ENCODE measurements around the gene OR5M8. TPM values are rescaled to one million over a fixed set of nuclear protein-coding genes. Genes with fewer than 3 reads are reported as not detected.

Gene OR5M8
- total RNA-seq, 2 experiments from 2014 or later = not detected

DNA sequence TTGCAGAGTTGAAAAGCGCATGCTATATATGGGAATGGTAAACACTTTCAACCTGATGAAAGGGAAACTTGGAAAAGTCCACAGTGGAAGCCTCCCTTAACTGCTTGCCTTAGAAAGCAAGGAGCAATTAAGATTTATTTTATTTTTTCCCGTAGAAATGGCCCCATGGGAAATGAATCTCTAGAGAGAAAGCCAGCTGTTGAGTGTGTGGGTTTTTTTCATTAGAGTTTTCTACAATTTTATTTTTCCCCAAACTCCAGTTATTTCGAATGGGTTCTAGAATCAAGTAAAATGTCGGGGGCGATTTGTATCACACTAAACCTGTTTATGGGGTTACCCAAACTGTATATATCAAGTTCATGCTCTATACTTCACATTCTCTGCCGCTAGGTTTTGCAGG lies 17.9 kb downstream of the OR5M8 start, which contains the start of gene OR5M3:
OR5M3 (minus strand) TSS at position 101 of the 400 bp plus-strand sequence. CDS start 2,855 bp downstream, outside the sequence.
- Mint-ChIP-seq H3K4me3 (no peak within 1 kb of the TSS), H3K4me1 (ENCODE audit: low read depth) (no peaks in the 10 kb centered on the region), H3K36me3 (ENCODE audit: low read depth) (no peaks in the 10 kb centered on the region), H3K27ac (no peak within 1 kb of the TSS), H3K27me3 (no peaks in the 10 kb centered on the region), H3K9me3 (peaks cover 10% of the 10 kb centered on the region)
- ATAC-seq (no peak), DNase-seq (no peak)
- TF ChIP-seq, protein P1, sequence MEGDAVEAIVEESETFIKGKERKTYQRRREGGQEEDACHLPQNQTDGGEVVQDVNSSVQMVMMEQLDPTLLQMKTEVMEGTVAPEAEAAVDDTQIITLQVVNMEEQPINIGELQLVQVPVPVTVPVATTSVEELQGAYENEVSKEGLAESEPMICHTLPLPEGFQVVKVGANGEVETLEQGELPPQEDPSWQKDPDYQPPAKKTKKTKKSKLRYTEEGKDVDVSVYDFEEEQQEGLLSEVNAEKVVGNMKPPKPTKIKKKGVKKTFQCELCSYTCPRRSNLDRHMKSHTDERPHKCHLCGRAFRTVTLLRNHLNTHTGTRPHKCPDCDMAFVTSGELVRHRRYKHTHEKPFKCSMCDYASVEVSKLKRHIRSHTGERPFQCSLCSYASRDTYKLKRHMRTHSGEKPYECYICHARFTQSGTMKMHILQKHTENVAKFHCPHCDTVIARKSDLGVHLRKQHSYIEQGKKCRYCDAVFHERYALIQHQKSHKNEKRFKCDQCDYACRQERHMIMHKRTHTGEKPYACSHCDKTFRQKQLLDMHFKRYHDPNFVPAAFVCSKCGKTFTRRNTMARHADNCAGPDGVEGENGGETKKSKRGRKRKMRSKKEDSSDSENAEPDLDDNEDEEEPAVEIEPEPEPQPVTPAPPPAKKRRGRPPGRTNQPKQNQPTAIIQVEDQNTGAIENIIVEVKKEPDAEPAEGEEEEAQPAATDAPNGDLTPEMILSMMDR (IDR thresholded peaks at IDR 0.05) = no peak
- POLR2A ChIA-PET = no interaction called here
- CTCF ChIA-PET = no interaction called here
- intact Hi-C loops (cut with micrococcal nuclease) = no loop called here

DNA sequence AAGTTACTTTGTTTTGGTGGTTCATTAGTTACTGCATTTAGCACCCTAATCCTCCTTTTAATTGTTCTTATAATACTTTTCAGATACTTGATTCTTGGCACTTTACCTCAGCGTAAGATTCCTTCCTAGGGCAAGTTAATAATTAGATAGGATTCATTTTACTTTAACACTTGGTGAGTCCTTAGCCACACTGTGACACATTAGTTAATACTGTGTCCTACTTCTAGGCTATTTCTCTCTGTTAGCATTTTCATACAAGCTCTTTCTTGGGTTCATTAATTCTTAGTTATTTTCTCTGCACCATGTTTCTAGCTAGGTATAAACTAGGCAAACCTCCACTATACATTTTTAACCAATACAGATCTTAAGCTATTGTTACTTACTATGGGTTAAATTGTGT lies 34.1 kb downstream of the OR5M8 start:
- Mint-ChIP-seq H3K27ac (no peak overlapping the region), H3K9me3 (peaks cover 11% of the 10 kb centered on the region), H3K36me3 (ENCODE audit: low read depth) (no peaks in the 10 kb centered on the region), H3K27me3 (no peaks in the 10 kb centered on the region), H3K4me3 (no peak overlapping the region), H3K4me1 (ENCODE audit: low read depth) (no peaks in the 10 kb centered on the region)
- intact Hi-C loops (cut with micrococcal nuclease) = no loop called here
- ChIA-PET POLR2A (no interaction called here), CTCF (no interaction called here)
- DNase-seq (no peak), ATAC-seq (no peak)
- TF ChIP-seq, protein P1 (IDR thresholded peaks at IDR 0.05) = no peak

DNA sequence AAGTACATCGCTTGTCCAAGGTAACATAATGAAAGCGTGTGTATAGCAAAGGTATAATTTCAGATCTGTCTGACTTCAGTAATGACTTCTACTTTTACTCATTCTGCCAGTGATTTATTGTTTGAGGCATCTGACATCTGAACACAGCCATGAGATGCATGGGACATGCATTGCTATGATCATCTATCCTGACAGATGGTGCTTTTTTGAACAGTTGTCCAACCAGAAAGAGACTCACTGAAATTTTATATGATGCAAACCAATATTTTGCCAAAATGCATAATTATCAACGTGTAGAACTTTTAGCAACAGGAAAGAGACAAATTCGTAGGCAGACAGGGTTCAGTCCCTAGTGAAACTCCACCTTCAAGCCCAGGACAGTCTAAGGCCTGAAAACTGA lies 37.6 kb downstream of the OR5M8 start:
- ChIA-PET POLR2A (no interaction called here), CTCF (no interaction called here)
- Mint-ChIP-seq H3K36me3 (ENCODE audit: low read depth) (no peaks in the 10 kb centered on the region), H3K27ac (no peak overlapping the region), H3K27me3 (no peaks in the 10 kb centered on the region), H3K4me1 (ENCODE audit: low read depth) (no peaks in the 10 kb centered on the region), H3K4me3 (no peak overlapping the region), H3K9me3 (peaks cover 16% of the 10 kb centered on the region)
- intact Hi-C loops (cut with micrococcal nuclease) = no loop called here
- DNase-seq (no peak), ATAC-seq (no peak)
- TF ChIP-seq, protein P1 (IDR thresholded peaks at IDR 0.05) = no peak

Other genes with a start within 250 kb of the OR5M8 start
- not detected for gene OR5T3, start 239.1 kb downstream of the OR5M8 start, total RNA-seq
- not detected for gene OR5T1, start 217.2 kb downstream of the OR5M8 start, total RNA-seq
- gene OR8H1, start 199.1 kb downstream of the OR5M8 start, total RNA-seq = not detected
- gene OR8K3, start 176.2 kb downstream of the OR5M8 start, total RNA-seq = not detected
- gene OR8K1, start 145.3 kb downstream of the OR5M8 start, total RNA-seq = not detected
- not detected for gene OR8J1, start 137.1 kb downstream of the OR5M8 start, total RNA-seq
- gene OR8U1, start 115.7 kb downstream of the OR5M8 start, total RNA-seq = not detected
- gene OR5AL1, start 78.7 kb downstream of the OR5M8 start, total RNA-seq = not detected
- gene OR5M3, start 18.0 kb downstream of the OR5M8 start, total RNA-seq = not detected
- not detected for gene OR5M11, start 51.9 kb upstream of the OR5M8 start, total RNA-seq
- gene OR5M10, start 86.4 kb upstream of the OR5M8 start, total RNA-seq = not detected
- gene OR5M1, start 123.5 kb upstream of the OR5M8 start, total RNA-seq = not detected
- gene OR5AP2, start 151.1 kb upstream of the OR5M8 start, total RNA-seq = not detected
- gene OR5AR1, start 172.3 kb upstream of the OR5M8 start, total RNA-seq = not detected
- not detected for gene OR9G1, start 207.7 kb upstream of the OR5M8 start, total RNA-seq